SK-N-SH (cell line): ENCODE results near the gene RNGTT. TPM values are rescaled to one million over a fixed set of nuclear protein-coding genes. Genes with fewer than 3 reads are reported as not detected.

ENCODE experiments used
- CTCF ChIA-PET: fragments of 300-600, 350-600 bp; formaldehyde crosslinking; extraction: SDS; loops from one replicate; lab custom pipeline; 2021; lab: Yijun Ruan, JAX
- POLR2A ChIA-PET: fragments of 350-600 bp; sonication (Branson Sonifier 250); formaldehyde crosslinking; extraction: SDS; loops from one replicate; lab custom pipeline; 2020; ENCODE audit warnings: antibody characterized with exemption, inconsistent platforms; lab: Yijun Ruan, JAX
- DNase-seq: peaks from one replicate; pipeline ENCODE4 v3.0.0; 2012
- H2AFZ ChIP-seq: fragments of 200-600 bp; sonication (generic); 2 replicates; pipeline ENCODE4 v1.8.1; 2016; ENCODE audit warnings: antibody characterized with exemption, mild to moderate bottlenecking, low read depth
- H3F3A ChIP-seq: fragments of 200-600 bp; sonication (generic); replicated peaks from 2 replicates; pipeline ENCODE3; 2016; ENCODE audit warnings: antibody characterized with exemption, mild to moderate bottlenecking; ENCODE audit not compliant: insufficient read depth
- H3K27ac ChIP-seq, 2 experiments: fragments of 200-500 bp in 1 of 2; fragments of 200-600 bp in 1 of 2; sonication (Bioruptor generic) in 1 of 2; sonication (generic), shearing (Covaris generic) in 1 of 2; 2 replicates each; pipeline versions ENCODE4 v1.5.1 to v1.6.1; 2014 to 2016; ENCODE audit warnings: low read depth in 2 of 2, inconsistent platforms in 1 of 2, low read length in 1 of 2, mild to moderate bottlenecking in 1 of 2, mixed read lengths in 1 of 2
- H3K27me3 ChIP-seq: fragments of 200-600 bp; sonication (generic), shearing (Covaris generic); 2 replicates; pipeline ENCODE4 v1.6.1; 2016; ENCODE audit warnings: mixed run types; ENCODE audit not compliant: insufficient read depth
- H3K36me3 ChIP-seq, 2 experiments: fragments of 200-500 bp in 1 of 2; fragments of 200-600 bp in 1 of 2; sonication (Bioruptor generic) in 1 of 2; sonication (generic) in 1 of 2; replicated peaks in 1 of 2; 2 replicates each; pipeline versions ENCODE3 to v1.5.1; 2014 to 2016; ENCODE audit warnings: low read length in 1 of 2, mild to moderate bottlenecking in 1 of 2; ENCODE audit not compliant: insufficient read depth in 2 of 2, control insufficient read depth in 1 of 2
- H3K4me1 ChIP-seq, 2 experiments: fragments of 200-500 bp in 1 of 2; fragments of 200-600 bp in 1 of 2; sonication (Bioruptor generic) in 1 of 2; sonication (generic), shearing (Covaris generic) in 1 of 2; 2 replicates each; pipeline versions ENCODE4 v1.5.1 to v1.6.1; 2014 to 2016; ENCODE audit warnings: low read depth in 1 of 2, low read length in 1 of 2, mixed run types in 1 of 2; ENCODE audit not compliant: insufficient read depth in 2 of 2, control insufficient read depth in 1 of 2
- H3K4me2 ChIP-seq: fragments of 200-600 bp; sonication (generic), shearing (Covaris generic); 2 replicates; pipeline ENCODE4 v1.6.1; 2017; ENCODE audit warnings: mixed run types
- H3K4me3 ChIP-seq, 2 experiments: fragments of 200-500 bp in 1 of 2; fragments of 200-600 bp in 1 of 2; sonication (Bioruptor generic) in 1 of 2; sonication (generic), shearing (Covaris generic) in 1 of 2; 2 replicates each; pipeline versions ENCODE4 v1.5.1 to v1.8.1; 2014 to 2016; ENCODE audit warnings: low read depth in 2 of 2, inconsistent platforms in 1 of 2, low read length in 1 of 2, mild to moderate bottlenecking in 1 of 2, mixed read lengths in 1 of 2, moderate library complexity in 1 of 2
- H3K79me2 ChIP-seq: fragments of 200-600 bp; sonication (generic); 2 replicates; pipeline ENCODE4 v1.8.1; 2017; ENCODE audit warnings: mild to moderate bottlenecking; ENCODE audit not compliant: insufficient read depth
- H3K9ac ChIP-seq: fragments of 200-600 bp; sonication (generic); 2 replicates; pipeline ENCODE4 v1.6.1; 2017; ENCODE audit warnings: mixed run types
- H3K9me2 ChIP-seq: fragments of 200-600 bp; sonication (generic); 2 replicates; pipeline ENCODE4 v1.6.1; 2017; ENCODE audit warnings: mixed run types
- H3K9me3 ChIP-seq: fragments of 200-600 bp; sonication (generic); 2 replicates; pipeline ENCODE4 v1.6.1; 2017; ENCODE audit warnings: mixed run types, mild to moderate bottlenecking, moderate library complexity
- H4K20me1 ChIP-seq: fragments of 200-600 bp; sonication (generic); 2 replicates; pipeline ENCODE4 v1.6.1; 2017; ENCODE audit warnings: mild to moderate bottlenecking, mixed run types; ENCODE audit not compliant: insufficient read depth
- CHD2 ChIP-seq: fragments of 150-350 bp; IDR thresholded peaks from 2 replicates; pipeline ENCODE4 v1.6.1; 2018; ENCODE audit warnings: low read length; ENCODE audit not compliant: partially characterized antibody
- EZH2phosphoT487 ChIP-seq: fragments of 200-600 bp; sonication (generic); IDR thresholded peaks from 2 replicates; pipeline ENCODE4 v1.6.1; 2017; ENCODE audit warnings: low read depth, mixed run types, mild to moderate bottlenecking, antibody characterized with exemption, moderate library complexity, borderline replicate concordance
- FOXJ3 ChIP-seq: sonication (generic); formaldehyde crosslinking; IDR thresholded peaks from 2 replicates; pipeline ENCODE4 v1.5.1; 2020; ENCODE audit warnings: mild to moderate bottlenecking, missing genetic modification reagents
- GABPA ChIP-seq: IDR thresholded peaks from 2 replicates; pipeline ENCODE4 v1.4.0; 2012; ENCODE audit warnings: low read depth, mild to moderate bottlenecking
- GATA2 ChIP-seq: sonication (generic); formaldehyde crosslinking; IDR thresholded peaks from 2 replicates; pipeline ENCODE4 v1.5.0; 2020; ENCODE audit warnings: mild to moderate bottlenecking, missing genetic modification reagents
- MEF2A ChIP-seq: IDR thresholded peaks from 2 replicates; pipeline ENCODE4 v1.4.0; 2012; ENCODE audit warnings: low read depth, borderline replicate concordance
- MXI1 ChIP-seq: IDR thresholded peaks from 2 replicates; pipeline ENCODE4 v1.6.1; 2012; ENCODE audit warnings: mild to moderate bottlenecking, low read depth, low read length, improper control_type of control experiment
- NFIC ChIP-seq: IDR thresholded peaks from 2 replicates; pipeline ENCODE4 v1.4.0; 2012; ENCODE audit warnings: borderline replicate concordance
- NRF1 ChIP-seq: IDR thresholded peaks from 2 replicates; pipeline ENCODE4 v1.6.1; 2012; ENCODE audit warnings: low read depth, mild to moderate bottlenecking, low read length
- POLR2AphosphoS5 ChIP-seq: IDR thresholded peaks from 2 replicates; pipeline ENCODE4 v1.6.1; 2012; ENCODE audit warnings: low read depth, low read length
- RAD21 ChIP-seq: IDR thresholded peaks from 2 replicates; pipeline ENCODE4 v1.6.1; 2012; ENCODE audit warnings: mild to moderate bottlenecking, low read length
- RCOR1 ChIP-seq: fragments of 150-350 bp; IDR thresholded peaks from 2 replicates; pipeline ENCODE4 v1.6.1; 2017; ENCODE audit warnings: antibody characterized with exemption, low read length
- SMC3 ChIP-seq: IDR thresholded peaks from 2 replicates; pipeline ENCODE4 v1.6.1; 2012; ENCODE audit warnings: low read depth, low read length, improper control_type of control experiment
- TAF1 ChIP-seq: IDR thresholded peaks from 2 replicates; pipeline ENCODE4 v1.6.1; 2012; ENCODE audit warnings: low read depth, mild to moderate bottlenecking, low read length, moderate library complexity, borderline replicate concordance
- TCF12 ChIP-seq: IDR thresholded peaks from 2 replicates; pipeline ENCODE4 v1.4.0; 2012
- WGBS: methylation state at CpG from one replicate; pipeline ENCODE4 v1.1.6; 2017; ENCODE audit warnings: low lambda C conversion rate; 5-methylcytosine and 5-hydroxymethylcytosine counted together
- polyA plus RNA-seq, 3 experiments: library from polyadenylated mRNA; depleted of rRNA; stranded (reverse); fragments of >200 nt; gene quantifications; 2 replicates each; pipeline ENCODE4 v1.2.3, GENCODE V29; 2012
- TF ChIP-seq, protein P1 (sequence below): IDR thresholded peaks from 2 replicates; pipeline ENCODE4; 2012
- TF ChIP-seq, protein P2 (sequence below): fragments of 150-350 bp; IDR thresholded peaks from 2 replicates; pipeline ENCODE4 v1.6.1; 2016; ENCODE audit warnings: mild to moderate bottlenecking, low read depth, low read length
- TF ChIP-seq, protein P3 (sequence below): fragments of 200-600 bp; sonication (generic); IDR thresholded peaks from 2 replicates; pipeline ENCODE4 v1.6.1; 2017; ENCODE audit warnings: antibody characterized with exemption, mild to moderate bottlenecking, moderate library complexity
- TF ChIP-seq, protein P4 (sequence below): IDR thresholded peaks from 2 replicates; pipeline ENCODE4 v1.4.0; 2012; ENCODE audit warnings: low read depth

The RNGTT gene
- polyA plus RNA-seq, 1 of the 3 experiments (the other 2 are of a cell fraction), result 3.3 TPM

DNA sequence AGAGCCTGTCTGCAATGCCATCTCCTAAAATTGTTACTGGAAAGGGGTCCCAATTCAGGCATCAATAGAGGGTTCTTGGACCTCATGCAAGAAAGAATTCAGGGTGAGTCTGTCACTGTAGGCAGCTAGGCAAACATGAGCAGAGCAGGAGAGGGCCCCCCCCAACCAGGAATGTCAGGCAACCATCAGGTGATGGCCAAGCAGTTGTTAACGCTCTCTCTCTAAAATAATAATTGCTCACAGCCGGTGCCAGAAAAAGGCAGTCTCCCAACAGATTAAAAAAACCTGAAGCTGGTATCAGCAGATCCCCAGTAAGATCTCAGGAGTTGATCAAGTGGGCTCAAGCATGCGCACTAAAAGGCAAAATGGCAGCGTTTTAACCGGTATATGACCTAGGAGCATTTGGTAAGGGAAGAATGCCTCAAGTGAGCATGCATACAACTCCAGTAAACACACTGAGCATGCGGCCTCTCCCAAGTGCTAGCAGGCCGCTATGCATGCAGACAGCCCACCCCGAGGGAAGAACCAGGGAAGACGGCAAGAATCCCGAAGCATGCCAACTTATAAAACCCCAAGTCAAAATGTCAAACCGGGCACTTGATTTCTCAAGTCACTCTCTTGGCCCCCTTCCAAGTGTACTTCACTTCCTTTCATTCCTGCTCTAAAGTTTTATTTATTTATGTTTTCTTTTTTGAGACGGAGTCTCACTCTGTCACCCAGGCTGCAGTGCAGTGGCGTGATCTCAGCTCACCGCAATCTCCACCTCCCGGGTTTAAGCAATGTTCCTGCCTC is 44.0 kb upstream of the RNGTT start:
- 78% methylated on average over 15 of the region's 15 CpGs for WGBS
- POLR2A ChIA-PET, result no interaction called here
- no peak overlapping the region for H3K4me2 ChIP-seq

GRCh38 chr6:89002523-89002922 is 39.1 kb upstream of the RNGTT start:
- no peaks in the 10 kb centered on the region for H3K9me3 ChIP-seq
- H3K9ac ChIP-seq, result no peak overlapping the region
- H3K4me2 ChIP-seq, result no peak overlapping the region
- H3K36me3 ChIP-seq, result no peaks in the 10 kb centered on the region
- H3K27ac ChIP-seq, result no peak overlapping the region
- no peaks in the 10 kb centered on the region for H3F3A ChIP-seq
- DNase-seq, result no peak
- no peak overlapping the region for H3K4me3 ChIP-seq
- no peak overlapping the region for H2AFZ ChIP-seq
- no peaks in the 10 kb centered on the region for H3K79me2 ChIP-seq
- H3K4me1 ChIP-seq, result no peaks in the 10 kb centered on the region
- POLR2A ChIA-PET, result no interaction called here
- no peaks in the 10 kb centered on the region for H4K20me1 ChIP-seq
- no peak for TF ChIP-seq GATA2 (CRISPR knock-in tag)
- no peak for TF ChIP-seq TAF1
- TF ChIP-seq, protein P1, sequence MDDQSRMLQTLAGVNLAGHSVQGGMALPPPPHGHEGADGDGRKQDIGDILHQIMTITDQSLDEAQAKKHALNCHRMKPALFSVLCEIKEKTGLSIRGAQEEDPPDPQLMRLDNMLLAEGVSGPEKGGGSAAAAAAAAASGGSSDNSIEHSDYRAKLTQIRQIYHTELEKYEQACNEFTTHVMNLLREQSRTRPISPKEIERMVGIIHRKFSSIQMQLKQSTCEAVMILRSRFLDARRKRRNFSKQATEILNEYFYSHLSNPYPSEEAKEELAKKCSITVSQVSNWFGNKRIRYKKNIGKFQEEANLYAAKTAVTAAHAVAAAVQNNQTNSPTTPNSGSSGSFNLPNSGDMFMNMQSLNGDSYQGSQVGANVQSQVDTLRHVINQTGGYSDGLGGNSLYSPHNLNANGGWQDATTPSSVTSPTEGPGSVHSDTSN, result no peak
- no peak for TF ChIP-seq MEF2A
- TF ChIP-seq TCF12, result no peak
- no peak for TF ChIP-seq FOXJ3 (CRISPR knock-in tag)
- TF ChIP-seq EZH2phosphoT487, result no peak
- TF ChIP-seq RCOR1, result no peak
- no peak for TF ChIP-seq CHD2
- no peak for TF ChIP-seq NFIC
- no peak for TF ChIP-seq SMC3
- TF ChIP-seq, protein P2, sequence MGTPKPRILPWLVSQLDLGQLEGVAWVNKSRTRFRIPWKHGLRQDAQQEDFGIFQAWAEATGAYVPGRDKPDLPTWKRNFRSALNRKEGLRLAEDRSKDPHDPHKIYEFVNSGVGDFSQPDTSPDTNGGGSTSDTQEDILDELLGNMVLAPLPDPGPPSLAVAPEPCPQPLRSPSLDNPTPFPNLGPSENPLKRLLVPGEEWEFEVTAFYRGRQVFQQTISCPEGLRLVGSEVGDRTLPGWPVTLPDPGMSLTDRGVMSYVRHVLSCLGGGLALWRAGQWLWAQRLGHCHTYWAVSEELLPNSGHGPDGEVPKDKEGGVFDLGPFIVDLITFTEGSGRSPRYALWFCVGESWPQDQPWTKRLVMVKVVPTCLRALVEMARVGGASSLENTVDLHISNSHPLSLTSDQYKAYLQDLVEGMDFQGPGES, result no peak
- no peak for TF ChIP-seq GABPA
- TF ChIP-seq NRF1, result no peak
- TF ChIP-seq, protein P3, sequence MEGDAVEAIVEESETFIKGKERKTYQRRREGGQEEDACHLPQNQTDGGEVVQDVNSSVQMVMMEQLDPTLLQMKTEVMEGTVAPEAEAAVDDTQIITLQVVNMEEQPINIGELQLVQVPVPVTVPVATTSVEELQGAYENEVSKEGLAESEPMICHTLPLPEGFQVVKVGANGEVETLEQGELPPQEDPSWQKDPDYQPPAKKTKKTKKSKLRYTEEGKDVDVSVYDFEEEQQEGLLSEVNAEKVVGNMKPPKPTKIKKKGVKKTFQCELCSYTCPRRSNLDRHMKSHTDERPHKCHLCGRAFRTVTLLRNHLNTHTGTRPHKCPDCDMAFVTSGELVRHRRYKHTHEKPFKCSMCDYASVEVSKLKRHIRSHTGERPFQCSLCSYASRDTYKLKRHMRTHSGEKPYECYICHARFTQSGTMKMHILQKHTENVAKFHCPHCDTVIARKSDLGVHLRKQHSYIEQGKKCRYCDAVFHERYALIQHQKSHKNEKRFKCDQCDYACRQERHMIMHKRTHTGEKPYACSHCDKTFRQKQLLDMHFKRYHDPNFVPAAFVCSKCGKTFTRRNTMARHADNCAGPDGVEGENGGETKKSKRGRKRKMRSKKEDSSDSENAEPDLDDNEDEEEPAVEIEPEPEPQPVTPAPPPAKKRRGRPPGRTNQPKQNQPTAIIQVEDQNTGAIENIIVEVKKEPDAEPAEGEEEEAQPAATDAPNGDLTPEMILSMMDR, result no peak
- TF ChIP-seq RAD21, result no peak
- TF ChIP-seq, protein P4, sequence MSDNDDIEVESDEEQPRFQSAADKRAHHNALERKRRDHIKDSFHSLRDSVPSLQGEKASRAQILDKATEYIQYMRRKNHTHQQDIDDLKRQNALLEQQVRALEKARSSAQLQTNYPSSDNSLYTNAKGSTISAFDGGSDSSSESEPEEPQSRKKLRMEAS, result no peak
- TF ChIP-seq MXI1, result no peak
- CTCF ChIA-PET, result interaction anchor here (2.0 kb wide), 1 partner anchor 19 kb away, joined by 10 read pairs; no protein-coding TSS in a partner anchor
- WGBS, result 92% methylated on average over 4 of the region's 4 CpGs
- H3K27me3 ChIP-seq, result no peaks in the 10 kb centered on the region
- no peaks in the 10 kb centered on the region for H3K9me2 ChIP-seq

More for the DNA sequence above, 44.0 kb upstream of the RNGTT start:
- Histone ChIP-seq H3F3A (no peaks in the 10 kb centered on the region), H3K36me3 (no peaks in the 10 kb centered on the region), H3K9me2 (no peaks in the 10 kb centered on the region), H2AFZ (no peak overlapping the region), H3K4me1 (no peaks in the 10 kb centered on the region), H3K4me3 (no peak overlapping the region), H3K9ac (no peak overlapping the region), H4K20me1 (no peaks in the 10 kb centered on the region), H3K27ac (no peak overlapping the region)
- CTCF ChIA-PET, result no interaction called here
- no peak for DNase-seq
- TF ChIP-seq FOXJ3 (CRISPR knock-in tag) (no peak), RAD21 (no peak), POLR2AphosphoS5 (no peak), RCOR1 (no peak)
- TF ChIP-seq, all 33 proteins: peak for 0
- Histone ChIP-seq H3K27me3 (no peaks in the 10 kb centered on the region), H3K79me2 (no peaks in the 10 kb centered on the region), H3K9me3 (no peaks in the 10 kb centered on the region)
